ENCODE results near the gene CFAP20.

The CFAP20 gene

DNA sequence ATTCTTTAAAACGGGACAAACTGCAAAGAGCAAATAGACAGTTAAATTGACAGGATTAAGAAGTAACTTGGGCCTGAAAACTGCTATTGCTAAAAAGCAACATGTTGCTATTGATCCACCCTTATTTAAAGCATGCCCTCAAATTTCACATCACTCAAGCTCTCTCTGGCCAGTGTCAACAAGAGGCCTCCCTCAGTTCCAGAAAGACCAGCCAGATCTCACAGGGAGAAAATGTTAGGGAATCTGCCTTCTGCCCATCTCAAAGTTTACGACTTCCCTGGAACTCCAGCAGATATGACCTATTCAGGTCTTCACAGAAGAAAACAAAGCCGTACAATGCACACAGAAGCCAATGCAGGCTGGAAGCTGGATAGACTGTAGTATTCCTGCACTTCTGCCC is 8.9 kb downstream of the CFAP20 start:
- no peak for DNase-seq (ENCODE audit: extremely low read depth, low read depth)
- H3K4me3 ChIP-seq (replicated peaks; ENCODE audit: low read depth, low read length): no peak overlapping the region
- TF ChIP-seq, protein P1, sequence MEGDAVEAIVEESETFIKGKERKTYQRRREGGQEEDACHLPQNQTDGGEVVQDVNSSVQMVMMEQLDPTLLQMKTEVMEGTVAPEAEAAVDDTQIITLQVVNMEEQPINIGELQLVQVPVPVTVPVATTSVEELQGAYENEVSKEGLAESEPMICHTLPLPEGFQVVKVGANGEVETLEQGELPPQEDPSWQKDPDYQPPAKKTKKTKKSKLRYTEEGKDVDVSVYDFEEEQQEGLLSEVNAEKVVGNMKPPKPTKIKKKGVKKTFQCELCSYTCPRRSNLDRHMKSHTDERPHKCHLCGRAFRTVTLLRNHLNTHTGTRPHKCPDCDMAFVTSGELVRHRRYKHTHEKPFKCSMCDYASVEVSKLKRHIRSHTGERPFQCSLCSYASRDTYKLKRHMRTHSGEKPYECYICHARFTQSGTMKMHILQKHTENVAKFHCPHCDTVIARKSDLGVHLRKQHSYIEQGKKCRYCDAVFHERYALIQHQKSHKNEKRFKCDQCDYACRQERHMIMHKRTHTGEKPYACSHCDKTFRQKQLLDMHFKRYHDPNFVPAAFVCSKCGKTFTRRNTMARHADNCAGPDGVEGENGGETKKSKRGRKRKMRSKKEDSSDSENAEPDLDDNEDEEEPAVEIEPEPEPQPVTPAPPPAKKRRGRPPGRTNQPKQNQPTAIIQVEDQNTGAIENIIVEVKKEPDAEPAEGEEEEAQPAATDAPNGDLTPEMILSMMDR (IDR thresholded peaks at IDR 0.05; ENCODE audit: low read depth, low read length, missing control alignments): no peak

DNA sequence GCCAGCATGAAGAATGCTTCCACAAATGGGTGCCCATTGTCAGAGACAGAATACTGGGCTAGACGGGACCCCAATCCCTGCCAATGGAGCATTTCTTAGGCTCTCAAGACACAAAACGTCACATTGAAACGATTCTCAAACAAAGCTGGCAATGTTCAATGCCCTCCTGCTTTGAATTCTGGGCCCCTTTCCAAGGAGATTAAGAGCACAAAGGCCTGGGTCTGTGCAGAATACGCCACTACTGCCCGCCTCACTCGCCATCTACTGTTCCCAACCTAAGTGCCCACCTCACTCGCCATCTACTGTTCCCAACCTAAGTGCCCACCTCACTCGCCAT is 9.7 kb downstream of the CFAP20 start:
- no peak overlapping the region for H3K4me3 ChIP-seq (replicated peaks; ENCODE audit: low read depth, low read length)
- TF ChIP-seq, protein P1 (IDR thresholded peaks at IDR 0.05; ENCODE audit: low read depth, low read length, missing control alignments): no peak
- DNase-seq (ENCODE audit: extremely low read depth, low read depth): no peak

DNA sequence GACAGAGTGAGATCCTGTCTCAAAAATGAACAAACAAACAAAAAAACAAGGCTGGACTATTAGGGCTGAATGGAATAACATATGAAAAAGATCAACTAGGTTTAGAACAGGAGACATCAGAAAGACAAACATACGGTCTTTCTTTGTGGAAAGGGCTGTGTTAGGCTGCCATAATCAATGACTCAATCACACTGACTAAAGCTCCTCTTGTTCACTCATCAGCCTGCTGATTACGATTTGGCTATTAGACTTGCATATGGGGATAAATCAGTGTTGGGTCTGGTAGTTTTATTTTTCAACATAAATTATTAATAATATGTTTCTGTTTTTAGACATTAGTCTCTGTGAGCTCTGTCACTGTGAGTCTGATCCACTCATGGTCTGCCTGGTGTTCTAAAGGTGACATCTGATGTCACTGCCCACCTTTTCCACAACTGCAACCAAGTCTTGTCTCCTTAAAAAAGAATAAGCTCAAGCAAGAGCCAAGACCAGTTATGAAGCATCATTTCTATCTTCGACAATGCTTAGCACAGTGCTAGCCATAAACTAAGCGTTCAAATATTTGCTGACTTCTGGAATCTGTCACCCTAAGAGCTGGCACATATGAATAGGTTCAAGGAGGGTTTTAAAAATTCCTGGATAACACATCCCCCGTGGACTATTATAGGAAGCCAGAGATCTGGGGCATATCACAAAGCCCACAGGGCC is 10.2 kb downstream of the CFAP20 start:
- no peak for DNase-seq (ENCODE audit: extremely low read depth, low read depth)
- H3K4me3 ChIP-seq (replicated peaks; ENCODE audit: low read depth, low read length): no peak overlapping the region
- TF ChIP-seq, protein P1 (IDR thresholded peaks at IDR 0.05; ENCODE audit: low read depth, low read length, missing control alignments): no peak

GRCh38 chr16:58116529-58116928 is 12.7 kb downstream of the CFAP20 start:
- TF ChIP-seq, protein P1 (IDR thresholded peaks at IDR 0.05; ENCODE audit: low read depth, low read length, missing control alignments): no peak
- no peak for DNase-seq (ENCODE audit: extremely low read depth, low read depth)

DNA sequence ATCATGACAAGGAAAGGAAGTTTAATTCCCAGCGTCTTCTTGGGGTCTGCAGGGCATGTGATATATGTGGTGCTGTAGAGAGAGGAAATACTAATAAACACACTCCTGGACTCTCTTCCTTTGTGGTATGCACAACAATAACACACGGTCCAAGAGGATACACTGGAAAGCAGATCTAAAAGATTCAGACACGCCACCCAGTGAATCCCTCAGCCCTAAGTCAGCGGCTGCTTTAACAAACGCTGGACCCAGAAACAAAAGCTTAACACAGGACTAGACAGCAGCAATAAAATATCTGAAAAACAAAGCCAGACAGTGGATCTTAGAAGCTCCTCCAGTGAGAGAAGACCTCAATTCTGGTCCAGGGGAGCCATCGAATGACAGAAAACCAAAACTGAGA is 13.1 kb downstream of the CFAP20 start:
- TF ChIP-seq, protein P1 (IDR thresholded peaks at IDR 0.05; ENCODE audit: low read depth, low read length, missing control alignments): no peak
- DNase-seq (ENCODE audit: extremely low read depth, low read depth): no peak
- H3K4me3 ChIP-seq (replicated peaks; ENCODE audit: low read depth, low read length): no peak overlapping the region

More at GRCh38 chr16:58116529-58116928, 12.7 kb downstream of the CFAP20 start:
- no peak overlapping the region for H3K4me3 ChIP-seq (replicated peaks; ENCODE audit: low read depth, low read length)

DNA sequence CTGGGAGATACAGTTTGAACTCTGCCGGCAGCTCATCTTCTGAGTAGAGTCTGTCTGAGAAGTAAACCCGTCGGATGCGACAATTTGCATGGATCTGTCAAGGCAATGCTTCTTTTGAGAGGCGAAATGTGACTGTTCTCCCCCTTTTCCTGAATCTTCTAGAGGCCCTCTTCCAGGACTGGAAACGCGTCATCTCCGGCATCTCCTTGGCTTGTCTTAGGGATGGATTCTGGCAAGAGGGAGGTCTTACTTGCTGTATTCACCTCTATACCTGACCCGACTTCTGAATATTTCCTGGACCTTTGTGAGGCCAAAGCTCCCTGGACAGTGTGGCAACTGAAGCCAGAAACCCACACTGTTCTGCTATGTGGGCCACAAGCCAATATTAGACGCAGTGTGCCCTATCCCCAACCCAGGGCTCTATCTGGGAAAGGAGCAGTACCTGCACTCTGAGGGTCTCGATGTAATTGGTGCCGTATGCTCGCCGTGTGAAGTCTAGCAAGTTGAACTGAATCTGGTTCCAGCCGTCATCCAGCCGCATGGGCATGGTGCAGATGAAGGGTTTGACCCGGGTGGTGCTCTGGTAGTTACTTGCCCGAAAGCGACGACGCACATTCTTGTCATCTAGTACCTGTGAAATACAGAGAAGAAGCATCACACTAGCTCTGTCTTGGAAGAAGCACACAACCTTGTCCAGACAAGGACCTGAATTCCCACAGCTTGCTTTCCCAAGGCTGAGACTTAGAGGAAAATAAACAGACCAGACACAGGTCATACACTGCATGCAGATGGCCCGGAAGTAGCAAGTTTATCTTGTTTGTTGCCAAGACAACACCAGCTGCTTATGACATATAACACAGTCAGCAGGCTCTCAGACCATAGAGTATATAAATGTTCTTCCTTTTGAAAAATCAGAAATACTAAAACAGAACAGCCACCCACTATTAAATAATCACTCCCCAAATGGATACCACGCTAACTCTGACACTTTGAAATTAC is 14.1 kb downstream of the CFAP20 start:
- H3K4me3 ChIP-seq (replicated peaks; ENCODE audit: low read depth, low read length): no peak overlapping the region
- TF ChIP-seq, protein P1 (IDR thresholded peaks at IDR 0.05; ENCODE audit: low read depth, low read length, missing control alignments): no peak
- no peak for DNase-seq (ENCODE audit: extremely low read depth, low read depth)

All from HFF-Myc (cell line).